SK-N-SH treated with all-trans-retinoic acid at 6 μM for 48 hours (cell line): ENCODE data around the gene RNF44.

Experiments
- ATAC-seq: fragments of 200-7000 bp; cut with Tn5 transposase; 3 replicates; pipeline ENCODE4 v1.9.1; 2020; ENCODE audit warnings: mild to moderate bottlenecking, moderate library complexity
- BACH2 ChIP-seq: fragments of 250-450 bp; sonication (Bioruptor Pico); IDR thresholded peaks from 2 replicates; pipeline ENCODE4 v1.9.0; 2021; ENCODE audit warnings: mild to moderate bottlenecking, borderline replicate concordance
- CREB5 ChIP-seq: fragments of 250-450 bp; sonication (Bioruptor Pico); IDR thresholded peaks from 2 replicates; pipeline ENCODE4 v1.5.1; 2020; ENCODE audit warnings: low read depth, mild to moderate bottlenecking, moderate library complexity
- CSDC2 ChIP-seq: fragments of 250-450 bp; sonication (Bioruptor Pico); IDR thresholded peaks from 2 replicates; pipeline ENCODE4 v1.5.0; 2020; ENCODE audit warnings: mild to moderate bottlenecking, moderate library complexity
- ESRRG ChIP-seq: fragments of 250-450 bp; sonication (Bioruptor Pico); IDR thresholded peaks from 2 replicates; pipeline ENCODE4 v1.6.1; 2021; ENCODE audit warnings: mild to moderate bottlenecking
- GLIS3 ChIP-seq: fragments of 250-450 bp; sonication (Bioruptor Pico); IDR thresholded peaks from 2 replicates; pipeline ENCODE4 v1.5.0; 2020; ENCODE audit warnings: mild to moderate bottlenecking, moderate library complexity
- ISL1 ChIP-seq: fragments of 250-450 bp; sonication (Bioruptor Pico); IDR thresholded peaks from 2 replicates; pipeline ENCODE4 v2.1.2; 2022; ENCODE audit warnings: mild to moderate bottlenecking, moderate library complexity
- OSR1 ChIP-seq: fragments of 250-450 bp; sonication (Bioruptor Pico); IDR thresholded peaks from 2 replicates; pipeline ENCODE4 v1.8.0; 2022; ENCODE audit warnings: moderate library complexity, mild to moderate bottlenecking, inconsistent platforms
- PATZ1 ChIP-seq: fragments of 250-450 bp; sonication (Bioruptor Pico); IDR thresholded peaks from 2 replicates; pipeline ENCODE4 v1.8.0; 2020; ENCODE audit warnings: mild to moderate bottlenecking, moderate library complexity, borderline replicate concordance
- PPARA ChIP-seq: fragments of 250-450 bp; sonication (Bioruptor Pico); IDR thresholded peaks from 2 replicates; pipeline ENCODE4 v1.5.0; 2020; ENCODE audit warnings: mild to moderate bottlenecking, borderline replicate concordance
- RARB ChIP-seq: fragments of 250-450 bp; sonication (Bioruptor Pico); IDR thresholded peaks from 2 replicates; pipeline ENCODE4 v1.8.0; 2021; ENCODE audit warnings: mild to moderate bottlenecking, moderate library complexity
- SNAI2 ChIP-seq: fragments of 250-450 bp; sonication (Bioruptor Pico); IDR thresholded peaks from 2 replicates; pipeline ENCODE4 v1.5.0; 2020; ENCODE audit warnings: mild to moderate bottlenecking, moderate library complexity
- TCF4 ChIP-seq: fragments of 250-450 bp; sonication (Bioruptor Pico); IDR thresholded peaks from 2 replicates; pipeline ENCODE4 v1.8.0; 2021; ENCODE audit warnings: mild to moderate bottlenecking, moderate library complexity, borderline replicate concordance
- TOX ChIP-seq: fragments of 250-450 bp; sonication (Bioruptor Pico); IDR thresholded peaks from 2 replicates; pipeline ENCODE4 v1.8.0; 2021; ENCODE audit warnings: mild to moderate bottlenecking, moderate library complexity, borderline replicate concordance
- TSHZ2 ChIP-seq: fragments of 250-450 bp; sonication (Bioruptor Pico); IDR thresholded peaks from 2 replicates; pipeline ENCODE4 v1.5.0; 2020; ENCODE audit warnings: mild to moderate bottlenecking, moderate library complexity
- ZC3H10 ChIP-seq: fragments of 250-450 bp; sonication (Bioruptor Pico); IDR thresholded peaks from 2 replicates; pipeline ENCODE4 v1.5.1; 2021; ENCODE audit warnings: mild to moderate bottlenecking, moderate library complexity
- ZFP3 ChIP-seq: fragments of 250-450 bp; sonication (Bioruptor Pico); IDR thresholded peaks from 2 replicates; pipeline ENCODE4 v1.5.0; 2020; ENCODE audit warnings: mild to moderate bottlenecking, moderate library complexity
- ZFP30 ChIP-seq: fragments of 450-650 bp; formaldehyde crosslinking; IDR thresholded peaks from 2 replicates; pipeline ENCODE4 v1.5.0; 2022; ENCODE audit warnings: mild to moderate bottlenecking, moderate library complexity
- ZNF565 ChIP-seq: fragments of 450-650 bp; formaldehyde crosslinking; conservative IDR thresholded peaks from 2 replicates; pipeline ENCODE4 v1.5.0; 2020; ENCODE audit warnings: low read depth, mild to moderate bottlenecking, moderate library complexity
- ZNF70 ChIP-seq: fragments of 450-650 bp; formaldehyde crosslinking; IDR thresholded peaks from 2 replicates; pipeline ENCODE4 v1.5.0; 2020; ENCODE audit warnings: mild to moderate bottlenecking, moderate library complexity
- ZNF8 ChIP-seq: fragments of 450-650 bp; formaldehyde crosslinking; IDR thresholded peaks from 2 replicates; pipeline ENCODE4 v1.5.0; 2020; ENCODE audit warnings: mild to moderate bottlenecking, moderate library complexity
- TF ChIP-seq, protein P1 (sequence below): fragments of 250-450 bp; sonication (Bioruptor Pico); IDR thresholded peaks from 2 replicates; pipeline ENCODE4 v1.5.1; 2021; ENCODE audit warnings: mild to moderate bottlenecking, moderate library complexity
- TF ChIP-seq, protein P2 (sequence below): fragments of 250-450 bp; sonication (Bioruptor Pico); IDR thresholded peaks from 2 replicates; pipeline ENCODE4 v1.8.0; 2021; ENCODE audit warnings: low read depth, mild to moderate bottlenecking, moderate library complexity, borderline replicate concordance

RNF44 gene

DNA sequence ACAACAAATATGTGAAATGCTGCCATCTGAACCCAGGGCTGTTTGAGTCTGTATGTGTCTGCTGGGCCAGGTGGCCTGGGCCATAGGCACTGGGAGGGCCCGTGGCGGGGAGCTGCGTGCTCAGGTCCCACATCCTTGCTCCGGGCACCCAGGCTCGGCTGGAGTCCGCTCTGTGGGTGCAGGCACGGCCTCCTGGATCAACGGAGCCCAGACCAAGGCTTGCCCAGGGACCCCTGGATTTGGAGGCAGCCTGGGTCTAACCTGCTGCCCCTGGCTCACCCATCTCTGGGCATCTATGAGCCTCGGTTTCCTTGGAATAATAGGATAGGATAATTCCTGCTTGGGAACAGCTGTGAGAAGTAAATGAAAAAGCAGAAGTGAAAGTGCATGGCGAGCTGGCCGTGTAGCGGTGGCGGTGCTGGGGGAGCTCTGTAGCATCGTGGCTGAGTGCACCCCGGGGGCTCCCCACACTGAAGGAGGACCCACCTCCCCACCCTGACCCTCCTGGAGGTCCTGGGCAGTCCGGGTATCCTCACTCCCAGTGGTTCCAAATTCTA, 13.2 kb upstream of the RNF44 start:
- ATAC-seq, result no peak
- TF ChIP-seq ZFP3 (CRISPR knock-in tag) (no peak), RARB (CRISPR knock-in tag) (no peak), BACH2 (CRISPR knock-in tag) (no peak), ESRRG (CRISPR knock-in tag) (no peak), SNAI2 (CRISPR knock-in tag) (no peak), TCF4 (CRISPR knock-in tag) (no peak), PATZ1 (CRISPR knock-in tag) (no peak), TOX (CRISPR knock-in tag) (no peak), ZNF70 (CRISPR knock-in tag) (no peak)
- TF ChIP-seq, protein P1, sequence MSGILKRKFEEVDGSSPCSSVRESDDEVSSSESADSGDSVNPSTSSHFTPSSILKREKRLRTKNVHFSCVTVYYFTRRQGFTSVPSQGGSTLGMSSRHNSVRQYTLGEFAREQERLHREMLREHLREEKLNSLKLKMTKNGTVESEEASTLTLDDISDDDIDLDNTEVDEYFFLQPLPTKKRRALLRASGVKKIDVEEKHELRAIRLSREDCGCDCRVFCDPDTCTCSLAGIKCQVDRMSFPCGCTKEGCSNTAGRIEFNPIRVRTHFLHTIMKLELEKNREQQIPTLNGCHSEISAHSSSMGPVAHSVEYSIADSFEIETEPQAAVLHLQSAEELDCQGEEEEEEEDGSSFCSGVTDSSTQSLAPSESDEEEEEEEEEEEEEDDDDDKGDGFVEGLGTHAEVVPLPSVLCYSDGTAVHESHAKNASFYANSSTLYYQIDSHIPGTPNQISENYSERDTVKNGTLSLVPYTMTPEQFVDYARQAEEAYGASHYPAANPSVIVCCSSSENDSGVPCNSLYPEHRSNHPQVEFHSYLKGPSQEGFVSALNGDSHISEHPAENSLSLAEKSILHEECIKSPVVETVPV (CRISPR knock-in tag), result no peak

- TF ChIP-seq PPARA, result no peak
- TF ChIP-seq, protein P2, sequence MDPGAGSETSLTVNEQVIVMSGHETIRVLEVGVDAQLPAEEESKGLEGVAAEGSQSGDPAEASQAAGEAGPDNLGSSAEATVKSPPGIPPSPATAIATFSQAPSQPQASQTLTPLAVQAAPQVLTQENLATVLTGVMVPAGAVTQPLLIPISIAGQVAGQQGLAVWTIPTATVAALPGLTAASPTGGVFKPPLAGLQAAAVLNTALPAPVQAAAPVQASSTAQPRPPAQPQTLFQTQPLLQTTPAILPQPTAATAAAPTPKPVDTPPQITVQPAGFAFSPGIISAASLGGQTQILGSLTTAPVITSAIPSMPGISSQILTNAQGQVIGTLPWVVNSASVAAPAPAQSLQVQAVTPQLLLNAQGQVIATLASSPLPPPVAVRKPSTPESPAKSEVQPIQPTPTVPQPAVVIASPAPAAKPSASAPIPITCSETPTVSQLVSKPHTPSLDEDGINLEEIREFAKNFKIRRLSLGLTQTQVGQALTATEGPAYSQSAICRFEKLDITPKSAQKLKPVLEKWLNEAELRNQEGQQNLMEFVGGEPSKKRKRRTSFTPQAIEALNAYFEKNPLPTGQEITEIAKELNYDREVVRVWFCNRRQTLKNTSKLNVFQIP, result no peak
- TF ChIP-seq CREB5, result no peak
- no peak for TF ChIP-seq GLIS3
- no peak for TF ChIP-seq OSR1 (CRISPR knock-in tag)
- TF ChIP-seq CSDC2 (CRISPR knock-in tag), result no peak
- TF ChIP-seq ZC3H10 (CRISPR knock-in tag), result no peak
- TF ChIP-seq ZFP30 (CRISPR knock-in tag), result no peak
- TF ChIP-seq ZNF565 (CRISPR knock-in tag), result no peak
- TF ChIP-seq RARB (CRISPR knock-in tag), result no peak
- TF ChIP-seq TSHZ2 (CRISPR knock-in tag), result no peak
- TF ChIP-seq, protein P1 (CRISPR knock-in tag), result no peak
- no peak for TF ChIP-seq ZNF70 (CRISPR knock-in tag)
- no peak for TF ChIP-seq ISL1
- TF ChIP-seq ZFP3 (CRISPR knock-in tag), result no peak
- TF ChIP-seq TCF4 (CRISPR knock-in tag), result no peak
- TF ChIP-seq ZNF8 (CRISPR knock-in tag), result no peak
Measured at GRCh38 chr5:176549871-176550270, 12.7 kb upstream of the RNF44 start.

More at GRCh38 chr5:176549871-176550270, 12.7 kb upstream of the RNF44 start:
- ATAC-seq, result no peak
